HG02852 (cell line): ENCODE measurements around the gene APLP2.
"Not testable (repeated sequence)": the region's sequence is repeated elsewhere in the genome, so short reads cannot be mapped to it uniquely, and the experiment has no call there.

Experiments used
- ATAC-seq: cut with Tn5 transposase; IDR thresholded peaks from one replicate; pipeline ENCODE4 v1.9.1; 2021; ENCODE audit warnings: mild to moderate bottlenecking, moderate library complexity; ENCODE audit not compliant: unreplicated experiment

APLP2 gene

GRCh38 chr11:130089674-130090073 is 20.0 kb downstream of the APLP2 start:
- no peak for ATAC-seq

GRCh38 chr11:130090517-130090916 is 20.8 kb downstream of the APLP2 start:
- ATAC-seq: not testable (repeated sequence)

GRCh38 chr11:130091169-130091568 is 21.5 kb downstream of the APLP2 start:
- ATAC-seq: not testable (repeated sequence)

GRCh38 chr11:130092661-130093060 is 23.0 kb downstream of the APLP2 start:
- no peak for ATAC-seq

DNA sequence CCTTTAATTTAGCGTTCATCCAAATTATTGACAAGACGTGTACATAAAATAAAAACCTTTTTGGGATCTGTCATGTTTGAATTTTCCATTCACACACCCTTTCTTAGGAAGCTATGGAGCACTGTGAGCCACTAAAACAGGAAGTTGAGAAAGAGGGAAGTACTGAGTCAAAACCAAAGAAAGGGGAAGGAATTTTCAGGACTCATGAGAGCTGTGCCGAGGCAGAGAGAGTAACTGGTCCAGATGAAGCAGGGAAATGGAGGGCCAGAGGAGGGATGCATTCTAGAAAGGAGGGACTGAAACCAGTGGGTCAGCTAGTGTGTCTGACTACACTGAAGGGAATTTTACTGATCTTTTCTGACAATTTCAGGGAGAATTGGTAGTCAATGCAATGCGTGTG is 24.9 kb downstream of the APLP2 start:
- ATAC-seq: no peak

GRCh38 chr11:130095326-130095725 is 25.6 kb downstream of the APLP2 start:
- ATAC-seq: no peak

GRCh38 chr11:130096042-130096441 is 26.3 kb downstream of the APLP2 start:
- no peak for ATAC-seq

DNA sequence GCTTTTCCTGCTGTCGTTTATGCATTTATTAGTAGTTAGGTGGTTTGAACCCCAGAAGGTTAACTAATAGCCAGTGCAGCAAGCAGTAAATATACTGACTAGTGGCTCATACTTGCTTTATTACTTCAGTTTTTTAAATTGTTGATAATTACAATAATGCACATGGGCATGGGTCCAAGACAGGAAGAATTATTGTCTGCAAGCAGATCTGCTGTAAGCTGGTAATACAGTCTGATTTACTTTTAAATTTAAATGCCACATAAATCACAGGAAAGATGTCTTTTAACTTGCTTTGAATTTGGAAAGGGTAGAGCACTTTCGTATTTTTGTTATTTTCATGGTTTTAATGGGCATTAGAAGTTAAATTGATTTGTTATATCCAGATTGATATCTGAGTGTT is 27.1 kb downstream of the APLP2 start:
- ATAC-seq: no peak

- no peak for ATAC-seq
These were observed 27.6 kb downstream of the APLP2 start for GRCh38 chr11:130097285-130097684.

- no peak for ATAC-seq
These were observed 29.7 kb downstream of the APLP2 start for GRCh38 chr11:130099356-130099755.

- no peak for ATAC-seq
These were observed 30.8 kb downstream of the APLP2 start for GRCh38 chr11:130100381-130101095.

GRCh38 chr11:130101661-130102060 is 32.0 kb downstream of the APLP2 start:
- no peak for ATAC-seq

GRCh38 chr11:130102301-130103249 is 32.9 kb downstream of the APLP2 start:
- ATAC-seq: no peak

DNA sequence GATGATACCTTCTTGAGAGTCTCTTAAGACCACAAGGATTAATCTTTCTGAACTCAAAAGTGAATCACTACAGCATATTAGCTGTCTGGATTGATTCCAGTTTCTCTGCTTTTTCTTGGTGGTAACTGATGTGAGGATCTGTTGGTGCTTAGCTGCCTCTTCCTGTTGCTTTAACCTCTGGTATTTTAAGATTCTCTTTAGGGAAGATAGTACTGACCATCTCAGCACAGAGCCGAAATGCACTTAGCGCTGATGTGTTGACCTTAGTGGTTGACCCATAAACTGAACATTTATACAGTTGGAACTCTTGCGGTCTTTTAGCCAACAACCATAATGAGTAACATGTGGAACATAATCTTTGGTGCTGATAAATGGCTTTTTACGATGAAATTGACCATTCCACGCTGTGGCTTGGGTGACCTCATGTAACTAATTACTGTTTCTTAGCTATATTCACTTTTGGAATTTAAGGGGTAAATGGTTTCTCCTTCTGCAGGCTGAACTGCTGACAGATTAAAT is 33.7 kb downstream of the APLP2 start:
- no peak for ATAC-seq

- no peak for ATAC-seq
These were observed 36.7 kb downstream of the APLP2 start for GRCh38 chr11:130106381-130106780.

DNA sequence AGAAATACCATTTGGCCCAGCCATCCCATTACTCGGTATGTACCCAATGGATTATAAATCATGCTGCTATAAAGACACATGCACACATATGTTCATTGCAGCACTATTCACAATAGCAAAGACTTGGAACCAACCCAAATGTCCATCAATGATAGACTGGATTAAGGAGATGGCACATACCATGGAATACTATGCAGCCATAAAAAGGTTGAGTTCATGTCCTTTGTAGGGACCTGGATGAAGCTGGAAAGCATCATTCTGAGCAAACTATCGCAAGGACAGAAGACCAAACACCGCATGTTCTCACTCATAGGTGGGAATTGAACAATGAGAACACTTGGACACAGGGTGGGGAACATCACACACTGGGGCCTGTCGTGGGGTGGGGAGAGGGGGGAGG is 39.0 kb downstream of the APLP2 start:
- ATAC-seq: not testable (repeated sequence)

DNA sequence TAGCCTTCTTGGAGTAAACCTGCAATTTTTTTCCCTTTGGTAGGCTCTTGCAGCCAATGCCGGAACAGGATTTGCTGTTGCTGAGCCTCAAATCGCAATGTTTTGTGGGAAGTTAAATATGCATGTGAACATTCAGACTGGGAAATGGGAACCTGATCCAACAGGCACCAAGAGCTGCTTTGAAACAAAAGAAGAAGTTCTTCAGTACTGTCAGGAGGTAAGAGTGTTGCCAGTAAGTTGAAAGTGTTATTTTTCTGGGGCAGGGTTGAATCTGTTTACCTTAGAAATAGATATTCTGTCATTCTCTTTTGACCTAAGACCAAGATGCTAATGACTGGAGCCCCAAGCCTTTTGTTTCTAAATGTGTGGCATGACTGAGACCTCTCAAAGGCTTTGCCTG is 39.7 kb downstream of the APLP2 start:
- no peak for ATAC-seq

- no peak for ATAC-seq
These were observed 40.8 kb downstream of the APLP2 start for GRCh38 chr11:130110339-130111108.

GRCh38 chr11:130112071-130112830 is 42.6 kb downstream of the APLP2 start:
- ATAC-seq: no peak

DNA sequence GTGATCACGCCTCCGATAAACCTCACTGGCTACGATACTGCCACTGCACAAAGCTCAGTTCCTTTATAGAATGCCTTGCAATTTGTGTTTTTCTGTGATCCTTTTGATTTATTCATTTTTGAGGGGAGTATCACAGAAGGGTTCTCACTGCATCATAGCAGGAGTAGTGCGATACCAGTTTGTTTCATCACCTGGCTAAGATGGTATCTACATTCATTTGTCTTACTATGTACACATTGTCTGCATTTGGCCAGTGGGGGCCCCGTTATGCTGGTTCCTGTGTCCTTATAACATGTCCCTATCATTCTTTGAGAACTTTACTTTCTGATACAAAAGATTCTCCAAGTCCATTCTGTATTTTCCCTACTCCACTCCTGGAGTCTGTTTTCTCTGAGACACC is 44.6 kb downstream of the APLP2 start:
- ATAC-seq: no peak
